ENCODE measurements around the gene FOXP1. TPM values are rescaled to one million over a fixed set of nuclear protein-coding genes. Genes with fewer than 3 reads are reported as not detected.

FOXP1 gene
- total and polyA plus RNA-seq, 4 donors = 4.9 to 35.4 (median 32.0) TPM

- Histone ChIP-seq H3K36me3 (ENCODE audit: control insufficient read depth in 4 of 4, insufficient read depth in 3 of 4, low read depth in 1 of 4, low read length in 3 of 4) (no peaks in the 10 kb centered on the region), H3K27me3 (ENCODE audit: control insufficient read depth in 4 of 4, insufficient read depth in 4 of 4, low read length in 3 of 4) (no peaks in the 10 kb centered on the region), H3K27ac (ENCODE audit: low read depth in 1 of 2, low read length in 2 of 2) (no peak overlapping the region), H3K4me1 (ENCODE audit: control insufficient read depth in 4 of 4, insufficient read depth in 4 of 4, low read length in 3 of 4) (peaks cover 0 to 24% (median 18%) of the 10 kb centered on the region in 4 donors), H3K9me3 (ENCODE audit: control insufficient read depth in 4 of 4, low read length in 3 of 4) (no peaks in the 10 kb centered on the region), H3K4me3 (ENCODE audit: low read depth in 1 of 3, low read length in 3 of 3) (no peak overlapping the region), H3K9ac (ENCODE audit: low read depth in 1 of 2, low read length in 2 of 2) (no peak overlapping the region)
- DNase-seq (ENCODE audit: low spot score) = no peak
- 75% methylated on average over 2 of the region's 2 CpGs for WGBS
- TF ChIP-seq RXRA (IDR thresholded peaks at IDR 0.05) = no peak
- TF ChIP-seq SP1 (IDR thresholded peaks at IDR 0.05) = no peak
- TF ChIP-seq JUND (IDR thresholded peaks at IDR 0.05) = no peak
- no peak for TF ChIP-seq YY1 (IDR thresholded peaks at IDR 0.05)
- TF ChIP-seq, protein P1, sequence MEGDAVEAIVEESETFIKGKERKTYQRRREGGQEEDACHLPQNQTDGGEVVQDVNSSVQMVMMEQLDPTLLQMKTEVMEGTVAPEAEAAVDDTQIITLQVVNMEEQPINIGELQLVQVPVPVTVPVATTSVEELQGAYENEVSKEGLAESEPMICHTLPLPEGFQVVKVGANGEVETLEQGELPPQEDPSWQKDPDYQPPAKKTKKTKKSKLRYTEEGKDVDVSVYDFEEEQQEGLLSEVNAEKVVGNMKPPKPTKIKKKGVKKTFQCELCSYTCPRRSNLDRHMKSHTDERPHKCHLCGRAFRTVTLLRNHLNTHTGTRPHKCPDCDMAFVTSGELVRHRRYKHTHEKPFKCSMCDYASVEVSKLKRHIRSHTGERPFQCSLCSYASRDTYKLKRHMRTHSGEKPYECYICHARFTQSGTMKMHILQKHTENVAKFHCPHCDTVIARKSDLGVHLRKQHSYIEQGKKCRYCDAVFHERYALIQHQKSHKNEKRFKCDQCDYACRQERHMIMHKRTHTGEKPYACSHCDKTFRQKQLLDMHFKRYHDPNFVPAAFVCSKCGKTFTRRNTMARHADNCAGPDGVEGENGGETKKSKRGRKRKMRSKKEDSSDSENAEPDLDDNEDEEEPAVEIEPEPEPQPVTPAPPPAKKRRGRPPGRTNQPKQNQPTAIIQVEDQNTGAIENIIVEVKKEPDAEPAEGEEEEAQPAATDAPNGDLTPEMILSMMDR (IDR thresholded peaks at IDR 0.05; ENCODE audit: low read depth, low read length, missing input control) = no peak
- no peak for TF ChIP-seq HNF4G (IDR thresholded peaks at IDR 0.05)
- no peak for TF ChIP-seq HNF4A (conservative IDR thresholded peaks at IDR 0.05)
- TF ChIP-seq TAF1 (conservative IDR thresholded peaks at IDR 0.05) = no peak
- TF ChIP-seq FOXA1 (IDR thresholded peaks at IDR 0.05) = no peak
These were observed 180.6 kb downstream of the FOXP1 start for GRCh38 chr3:71402911-71403310.

GRCh38 chr3:71402280-71402679, 181.2 kb downstream of the FOXP1 start:
- 92% methylated on average over 4 of the region's 4 CpGs for WGBS
- Histone ChIP-seq H3K4me1 (ENCODE audit: control insufficient read depth in 4 of 4, insufficient read depth in 4 of 4, low read length in 3 of 4) (peaks cover 0 to 24% (median 20%) of the 10 kb centered on the region in 4 donors), H3K4me3 (ENCODE audit: low read depth in 1 of 3, low read length in 3 of 3) (no peak overlapping the region), H3K27ac (ENCODE audit: low read depth in 1 of 2, low read length in 2 of 2) (no peak overlapping the region), H3K27me3 (ENCODE audit: control insufficient read depth in 4 of 4, insufficient read depth in 4 of 4, low read length in 3 of 4) (no peaks in the 10 kb centered on the region), H3K9me3 (ENCODE audit: control insufficient read depth in 4 of 4, low read length in 3 of 4) (no peaks in the 10 kb centered on the region), H3K36me3 (ENCODE audit: control insufficient read depth in 4 of 4, insufficient read depth in 3 of 4, low read depth in 1 of 4, low read length in 3 of 4) (no peaks in the 10 kb centered on the region), H3K9ac (ENCODE audit: low read depth in 1 of 2, low read length in 2 of 2) (no peak overlapping the region)
- DNase-seq (ENCODE audit: low spot score) = no peak
- no peak for TF ChIP-seq REST (IDR thresholded peaks at IDR 0.05)
- TF ChIP-seq NR2F2 (IDR thresholded peaks at IDR 0.05) = no peak
- TF ChIP-seq HNF4A (conservative IDR thresholded peaks at IDR 0.05) = no peak
- no peak for TF ChIP-seq RXRA (IDR thresholded peaks at IDR 0.05)
- no peak for TF ChIP-seq MAX (IDR thresholded peaks at IDR 0.05)
- TF ChIP-seq RAD21 (IDR thresholded peaks at IDR 0.05) = no peak
- TF ChIP-seq JUND (IDR thresholded peaks at IDR 0.05) = no peak
- no peak for TF ChIP-seq SP1 (IDR thresholded peaks at IDR 0.05)
- TF ChIP-seq, protein P1 (IDR thresholded peaks at IDR 0.05; ENCODE audit: low read depth, low read length, missing input control) = no peak
